GM21528 (cell line): ENCODE results near the gene RPS6KA5.
"Not testable (repeated sequence)": the region's sequence is repeated elsewhere in the genome, so short reads cannot be mapped to it uniquely, and the experiment has no call there.

Source experiments
- ATAC-seq: cut with Tn5 transposase; IDR thresholded peaks from one replicate; pipeline ENCODE4 v1.9.1; 2021; ENCODE audit warnings: mild to moderate bottlenecking, moderate library complexity; ENCODE audit not compliant: unreplicated experiment, low FRiP score

The RPS6KA5 gene

GRCh38 chr14:90890322-90891020, 170.0 kb downstream of the RPS6KA5 start:
- ATAC-seq = no peak

GRCh38 chr14:90886297-90886815, 174.1 kb downstream of the RPS6KA5 start:
- ATAC-seq = no peak

- ATAC-seq = no peak
These were observed 176.7 kb downstream of the RPS6KA5 start for GRCh38 chr14:90883782-90884181.

- ATAC-seq = no peak
These were observed 177.2 kb downstream of the RPS6KA5 start for GRCh38 chr14:90883197-90883596.

GRCh38 chr14:90880282-90880681, 180.2 kb downstream of the RPS6KA5 start:
- no peak for ATAC-seq

GRCh38 chr14:90874599-90874998, 185.8 kb downstream of the RPS6KA5 start:
- ATAC-seq = no peak

- no peak for ATAC-seq
These were observed 188.7 kb downstream of the RPS6KA5 start for GRCh38 chr14:90871605-90872233.

- no peak for ATAC-seq
These were observed 189.4 kb downstream of the RPS6KA5 start for GRCh38 chr14:90870950-90871604.

GRCh38 chr14:90867501-90867900, 192.9 kb downstream of the RPS6KA5 start:
- no peak for ATAC-seq

- ATAC-seq = no peak
These were observed 193.6 kb downstream of the RPS6KA5 start for GRCh38 chr14:90866833-90867232.

GRCh38 chr14:90864741-90865140, 195.7 kb downstream of the RPS6KA5 start:
- no peak for ATAC-seq

- no peak for ATAC-seq
These were observed 201.9 kb downstream of the RPS6KA5 start for GRCh38 chr14:90858511-90858910.

GRCh38 chr14:90857866-90858265, 202.6 kb downstream of the RPS6KA5 start:
- no peak for ATAC-seq

- not testable (repeated sequence) for ATAC-seq
These were observed 204.3 kb downstream of the RPS6KA5 start for GRCh38 chr14:90856115-90856514.

GRCh38 chr14:90853116-90853515, 207.3 kb downstream of the RPS6KA5 start:
- ATAC-seq = no peak

GRCh38 chr14:90851327-90852036, 209.0 kb downstream of the RPS6KA5 start:
- no peak for ATAC-seq

- no peak for ATAC-seq
These were observed 210.0 kb downstream of the RPS6KA5 start for GRCh38 chr14:90850487-90850886.

- no peak for ATAC-seq
These were observed 210.5 kb downstream of the RPS6KA5 start for GRCh38 chr14:90849787-90850444.

- ATAC-seq = no peak
These were observed 211.3 kb downstream of the RPS6KA5 start for GRCh38 chr14:90848944-90849731.

- no peak for ATAC-seq
These were observed 213.9 kb downstream of the RPS6KA5 start for GRCh38 chr14:90846511-90846910.
